BJ (cell line): ENCODE measurements around the gene CLIC5. TPM values are rescaled to one million over a fixed set of nuclear protein-coding genes. Genes with fewer than 3 reads are reported as not detected.

Experiments used
- CTCF ChIA-PET: fragments of 350-600 bp; formaldehyde crosslinking; extraction: SDS; loops from one replicate; lab custom pipeline; 2021; ENCODE audit warnings: antibody characterized with exemption, inconsistent platforms; lab: Yijun Ruan, JAX
- POLR2A ChIA-PET: fragments of 300-600 bp; sonication (Branson Sonifier 250); formaldehyde crosslinking; extraction: SDS; loops from one replicate; lab custom pipeline; 2021; ENCODE audit warnings: antibody characterized with exemption; lab: Charles Lee
- DNase-seq: peaks from one replicate; pipeline ENCODE4 v3.0.0-alpha.2; 2011; ENCODE audit warnings: low read depth
- H3K27me3 ChIP-seq: 2 replicates; pipeline ENCODE4 v1.6.0; 2011; ENCODE audit warnings: low read length; ENCODE audit not compliant: control insufficient read depth, insufficient read depth
- H3K36me3 ChIP-seq: 2 replicates; pipeline ENCODE4 v1.5.1; 2011; ENCODE audit warnings: low read length; ENCODE audit not compliant: control insufficient read depth, insufficient read depth
- H3K4me3 ChIP-seq: 2 replicates; pipeline ENCODE4 v1.5.1; 2011; ENCODE audit warnings: low read depth, mild to moderate bottlenecking, control low read depth, low read length
- polyA plus RNA-seq: library from polyadenylated mRNA; depleted of rRNA; stranded (reverse); fragments of >200 nt; gene quantifications from 2 replicates; pipeline ENCODE4 v1.2.3, GENCODE V29; 2011
- TF ChIP-seq, protein P1 (sequence below): IDR thresholded peaks from 2 replicates; pipeline ENCODE4 v1.5.1; 2011; ENCODE audit warnings: low read depth, mild to moderate bottlenecking, control low read depth, inconsistent platforms, low read length, moderate library complexity; ENCODE audit not compliant: insufficient read depth

Gene CLIC5
- polyA plus RNA-seq, 1 experiment = not detected

DNA sequence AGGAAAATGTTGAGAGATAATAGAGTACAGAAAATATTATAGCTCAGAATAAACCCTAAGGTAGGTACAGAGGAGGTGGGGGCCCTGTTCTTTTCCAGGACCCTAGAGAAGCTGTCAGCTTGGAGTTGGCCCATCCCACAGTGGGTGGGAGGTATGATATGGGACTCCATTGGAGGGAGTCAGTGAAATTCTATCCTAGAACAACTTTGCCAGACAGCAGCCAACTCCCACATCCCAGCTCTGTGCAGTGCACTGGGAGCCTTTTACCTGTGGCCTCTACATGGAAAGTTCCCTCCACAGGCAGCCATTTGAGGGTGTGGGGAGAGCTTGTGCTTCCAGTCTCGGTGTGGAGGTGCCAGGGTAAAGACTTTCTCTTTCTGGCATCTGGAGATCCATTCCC, 36.8 kb upstream of the CLIC5 start:
- no peaks in the 10 kb centered on the region for H3K36me3 ChIP-seq
- TF ChIP-seq, protein P1, sequence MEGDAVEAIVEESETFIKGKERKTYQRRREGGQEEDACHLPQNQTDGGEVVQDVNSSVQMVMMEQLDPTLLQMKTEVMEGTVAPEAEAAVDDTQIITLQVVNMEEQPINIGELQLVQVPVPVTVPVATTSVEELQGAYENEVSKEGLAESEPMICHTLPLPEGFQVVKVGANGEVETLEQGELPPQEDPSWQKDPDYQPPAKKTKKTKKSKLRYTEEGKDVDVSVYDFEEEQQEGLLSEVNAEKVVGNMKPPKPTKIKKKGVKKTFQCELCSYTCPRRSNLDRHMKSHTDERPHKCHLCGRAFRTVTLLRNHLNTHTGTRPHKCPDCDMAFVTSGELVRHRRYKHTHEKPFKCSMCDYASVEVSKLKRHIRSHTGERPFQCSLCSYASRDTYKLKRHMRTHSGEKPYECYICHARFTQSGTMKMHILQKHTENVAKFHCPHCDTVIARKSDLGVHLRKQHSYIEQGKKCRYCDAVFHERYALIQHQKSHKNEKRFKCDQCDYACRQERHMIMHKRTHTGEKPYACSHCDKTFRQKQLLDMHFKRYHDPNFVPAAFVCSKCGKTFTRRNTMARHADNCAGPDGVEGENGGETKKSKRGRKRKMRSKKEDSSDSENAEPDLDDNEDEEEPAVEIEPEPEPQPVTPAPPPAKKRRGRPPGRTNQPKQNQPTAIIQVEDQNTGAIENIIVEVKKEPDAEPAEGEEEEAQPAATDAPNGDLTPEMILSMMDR = no peak
- ChIA-PET POLR2A (no interaction called here), CTCF (interaction anchor here (1.0 to 1.8 kb wide), 2 partner anchors 15 to 106 kb away, joined by 3 to 6 read pairs; no protein-coding TSS in a partner anchor)
- no peaks in the 10 kb centered on the region for H3K27me3 ChIP-seq
- DNase-seq = no peak
- no peak overlapping the region for H3K4me3 ChIP-seq

DNA sequence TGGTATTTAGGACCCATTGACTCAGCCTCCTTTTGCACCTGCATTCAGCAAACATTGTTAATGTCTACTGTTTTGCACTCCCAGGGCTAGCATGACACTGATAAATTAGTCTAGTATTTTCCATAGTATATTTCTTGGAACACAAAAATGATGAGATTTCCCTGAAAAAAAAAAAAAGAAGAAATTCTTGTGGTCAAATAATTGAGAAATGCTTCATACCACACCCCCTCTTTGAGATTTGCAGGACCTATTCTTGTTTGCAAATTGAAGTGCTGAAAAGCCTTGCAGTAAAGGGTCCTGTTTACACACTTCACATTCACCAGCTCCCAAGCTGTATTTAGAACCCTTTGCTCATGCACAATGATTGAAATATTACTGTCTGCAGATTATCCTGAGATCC, 36.3 kb upstream of the CLIC5 start:
- POLR2A ChIA-PET = no interaction called here
- no peak overlapping the region for H3K4me3 ChIP-seq
- no peaks in the 10 kb centered on the region for H3K36me3 ChIP-seq
- DNase-seq = no peak
- H3K27me3 ChIP-seq = no peaks in the 10 kb centered on the region
- CTCF ChIA-PET = interaction anchor here (1.0 to 1.8 kb wide), 2 partner anchors 14 to 106 kb away, joined by 3 to 6 read pairs; no protein-coding TSS in a partner anchor
- TF ChIP-seq, protein P1 = no peak

DNA sequence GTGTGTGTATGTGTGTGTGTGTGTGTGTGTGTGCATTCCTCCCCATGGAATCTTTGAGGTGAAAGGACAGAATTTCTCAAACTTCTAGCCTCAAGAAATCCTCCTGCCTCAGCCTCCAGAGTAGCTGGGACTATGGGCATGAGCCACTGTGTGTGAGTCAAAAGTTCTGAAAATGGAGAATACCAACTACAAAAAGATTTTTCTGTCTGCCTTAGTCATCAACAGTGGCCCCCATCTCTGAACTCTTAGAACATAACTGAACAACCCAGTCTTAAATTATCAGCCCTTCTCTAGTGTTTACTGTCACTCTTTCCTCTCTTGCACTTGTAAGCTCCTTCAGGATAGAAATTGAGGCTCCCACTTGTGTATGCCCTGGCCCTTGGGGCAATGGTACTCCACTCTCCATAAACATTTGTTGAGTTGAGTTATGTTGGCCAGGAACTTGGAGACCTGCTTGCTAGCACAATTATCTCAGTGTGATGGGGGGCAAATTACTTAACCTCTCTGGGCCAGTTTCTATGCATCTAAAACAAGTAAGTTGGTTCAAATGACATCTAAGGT, 35.3 kb upstream of the CLIC5 start:
- CTCF ChIA-PET = interaction anchor here (1.8 kb wide), 1 partner anchor 13 kb away, joined by 6 read pairs; no protein-coding TSS in a partner anchor
- H3K4me3 ChIP-seq = no peak overlapping the region
- no peak for DNase-seq
- H3K36me3 ChIP-seq = no peaks in the 10 kb centered on the region
- TF ChIP-seq, protein P1 = no peak
- POLR2A ChIA-PET = no interaction called here
- H3K27me3 ChIP-seq = no peaks in the 10 kb centered on the region

DNA sequence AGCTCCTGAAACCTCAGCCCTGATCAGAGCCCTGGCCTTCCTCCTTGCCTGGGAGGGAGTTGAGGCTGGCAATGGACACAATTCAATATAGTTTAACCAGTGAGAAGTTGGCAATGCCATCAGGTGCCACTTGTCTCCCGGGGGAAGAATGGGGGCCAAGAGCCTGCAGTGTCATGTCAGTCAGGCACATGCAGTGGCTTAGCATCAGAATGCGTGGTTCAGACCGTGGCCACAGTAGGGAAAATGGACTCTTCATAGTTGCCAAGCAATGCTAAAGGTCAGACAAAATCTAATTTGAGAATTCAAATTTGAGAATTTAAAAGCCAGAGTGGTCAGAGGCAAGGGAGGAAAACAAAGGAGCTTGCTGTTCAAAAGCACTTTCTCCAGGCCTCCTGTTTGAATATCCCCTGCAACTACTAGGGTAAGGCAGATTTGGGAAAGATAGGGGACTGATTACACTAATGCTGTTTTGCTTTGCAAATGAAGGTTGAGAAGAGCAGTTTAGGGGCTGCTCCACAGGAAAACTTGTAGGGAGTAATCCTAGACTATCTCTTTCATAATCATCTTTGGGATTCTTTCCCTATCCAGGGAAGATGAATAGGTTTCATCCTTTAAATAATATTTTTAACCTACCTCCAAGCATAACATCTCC, 33.1 kb upstream of the CLIC5 start:
- ChIA-PET POLR2A (no interaction called here), CTCF (no interaction called here)
- Histone ChIP-seq H3K4me3 (no peak overlapping the region), H3K27me3 (no peaks in the 10 kb centered on the region), H3K36me3 (no peaks in the 10 kb centered on the region)
- TF ChIP-seq, protein P1 = no peak
- DNase-seq = no peak

DNA sequence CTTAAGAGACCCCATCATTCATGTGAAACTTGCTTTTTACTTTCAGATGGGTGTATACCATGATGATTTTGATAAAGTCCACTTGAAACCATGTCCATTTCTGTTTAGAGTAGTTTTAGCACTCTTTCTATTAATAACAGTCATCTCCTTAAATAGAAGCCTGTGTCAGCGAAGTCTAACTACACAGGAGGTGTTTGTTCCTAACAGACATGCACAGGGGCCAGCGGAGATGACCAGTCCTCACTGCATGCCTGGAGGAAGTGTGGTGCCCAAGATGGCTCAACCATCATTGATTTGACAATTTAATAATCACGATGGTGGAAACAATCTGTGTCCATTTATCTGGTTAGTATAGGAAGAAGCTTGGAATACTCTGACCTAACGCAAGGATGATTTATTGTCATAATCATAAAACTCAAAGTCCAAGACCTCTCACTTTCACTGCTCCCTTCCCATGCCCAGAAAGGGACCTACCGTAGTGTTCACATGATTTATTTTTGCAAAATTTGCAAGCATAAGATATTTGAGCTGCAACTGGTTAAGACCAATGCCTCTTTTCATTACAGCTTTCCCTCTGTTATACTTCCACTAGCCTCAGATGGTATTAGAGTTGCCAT, 31.0 kb upstream of the CLIC5 start:
- POLR2A ChIA-PET = no interaction called here
- CTCF ChIA-PET = interaction anchor here (0.8 kb wide), 1 partner anchor 9 kb away, joined by 3 read pairs; no protein-coding TSS in a partner anchor

More for the DNA sequence above, 31.0 kb upstream of the CLIC5 start:
- Histone ChIP-seq H3K4me3 (no peak overlapping the region), H3K27me3 (no peaks in the 10 kb centered on the region), H3K36me3 (no peaks in the 10 kb centered on the region)
- TF ChIP-seq, protein P1 = no peak
- no peak for DNase-seq
